OCI-LY7 (cell line): ENCODE results near the gene PRMT5.

Experiments used
- EZH2phosphoT487 ChIP-seq: fragments of 200-600 bp; sonication (generic); IDR thresholded peaks from 2 replicates; pipeline ENCODE4 v1.6.1; 2018; ENCODE audit warnings: low read depth, borderline replicate concordance, mild to moderate bottlenecking, mixed run types, antibody characterized with exemption, low read length, moderate library complexity, mixed read lengths
- TF ChIP-seq, protein P1 (sequence below): fragments of 200-600 bp; sonication (generic); conservative IDR thresholded peaks from 2 replicates; pipeline ENCODE4 v1.5.1; 2014; ENCODE audit warnings: mild to moderate bottlenecking, antibody characterized with exemption, low read length, moderate library complexity, mixed read lengths

DNA sequence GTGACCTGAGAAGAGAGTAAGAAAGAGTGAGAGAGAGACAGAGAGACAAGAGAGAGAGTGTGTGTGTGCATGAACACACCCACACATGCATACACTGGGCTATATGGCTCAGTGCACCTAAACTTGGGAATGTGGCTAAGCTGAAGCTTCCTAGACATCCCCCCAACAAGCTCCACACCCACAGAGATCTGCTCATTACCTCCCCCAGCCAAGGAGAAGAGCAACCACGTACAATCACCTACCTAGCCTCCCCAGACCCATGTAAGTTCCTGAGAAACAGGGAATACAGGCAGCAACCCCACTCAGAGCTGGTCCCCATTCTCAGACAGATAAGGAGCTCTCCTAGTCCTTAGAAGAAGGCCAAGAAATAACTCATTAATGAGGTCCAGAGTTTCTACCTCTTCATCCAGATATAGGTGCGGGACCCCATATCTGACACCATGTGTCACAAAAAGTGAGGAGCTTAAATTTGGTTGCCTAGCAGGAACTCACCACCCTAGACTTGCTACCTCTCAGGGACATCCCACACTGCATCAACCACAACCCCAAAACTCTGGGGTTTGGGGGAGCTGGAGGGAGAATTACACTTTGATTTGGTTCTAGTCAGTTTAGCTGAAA is 43.2 kb upstream of the PRMT5 start:
- TF ChIP-seq, protein P1, sequence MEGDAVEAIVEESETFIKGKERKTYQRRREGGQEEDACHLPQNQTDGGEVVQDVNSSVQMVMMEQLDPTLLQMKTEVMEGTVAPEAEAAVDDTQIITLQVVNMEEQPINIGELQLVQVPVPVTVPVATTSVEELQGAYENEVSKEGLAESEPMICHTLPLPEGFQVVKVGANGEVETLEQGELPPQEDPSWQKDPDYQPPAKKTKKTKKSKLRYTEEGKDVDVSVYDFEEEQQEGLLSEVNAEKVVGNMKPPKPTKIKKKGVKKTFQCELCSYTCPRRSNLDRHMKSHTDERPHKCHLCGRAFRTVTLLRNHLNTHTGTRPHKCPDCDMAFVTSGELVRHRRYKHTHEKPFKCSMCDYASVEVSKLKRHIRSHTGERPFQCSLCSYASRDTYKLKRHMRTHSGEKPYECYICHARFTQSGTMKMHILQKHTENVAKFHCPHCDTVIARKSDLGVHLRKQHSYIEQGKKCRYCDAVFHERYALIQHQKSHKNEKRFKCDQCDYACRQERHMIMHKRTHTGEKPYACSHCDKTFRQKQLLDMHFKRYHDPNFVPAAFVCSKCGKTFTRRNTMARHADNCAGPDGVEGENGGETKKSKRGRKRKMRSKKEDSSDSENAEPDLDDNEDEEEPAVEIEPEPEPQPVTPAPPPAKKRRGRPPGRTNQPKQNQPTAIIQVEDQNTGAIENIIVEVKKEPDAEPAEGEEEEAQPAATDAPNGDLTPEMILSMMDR = no peak
- TF ChIP-seq EZH2phosphoT487 = no peak
